K562 (cell line): Measurements from ENCODE around the gene CDADC1. TPM values are rescaled to one million over a fixed set of nuclear protein-coding genes. Genes with fewer than 3 reads are reported as not detected.

Source experiments
- ARID4B ChIP-seq: sonication (generic); formaldehyde crosslinking; IDR thresholded peaks from 2 replicates; pipeline ENCODE4 v1.8.0; 2022; ENCODE audit warnings: mild to moderate bottlenecking, missing genetic modification reagents
- ELK1 ChIP-seq: sonication (generic); formaldehyde crosslinking; IDR thresholded peaks from 2 replicates; pipeline ENCODE4 v1.8.1; 2022; ENCODE audit warnings: missing genetic modification reagents
- HDAC6 ChIP-seq: IDR thresholded peaks from 2 replicates; pipeline ENCODE4 v1.6.1; 2012; ENCODE audit warnings: low read depth, mild to moderate bottlenecking, control low read depth, inconsistent platforms, low read length, moderate library complexity
- KLF16 ChIP-seq: IDR thresholded peaks from 2 replicates; pipeline ENCODE4 v1.6.1; 2016; ENCODE audit warnings: antibody characterized with exemption
- RBM14 ChIP-seq: fragments of 200-400 bp; formaldehyde crosslinking; IDR thresholded peaks from 2 replicates; pipeline ENCODE4 v1.6.1; 2018; ENCODE audit warnings: low read depth, mild to moderate bottlenecking, low read length, moderate library complexity, borderline replicate concordance; ENCODE audit not compliant: insufficient read depth
- RBM25 ChIP-seq: fragments of 200-400 bp; formaldehyde crosslinking; IDR thresholded peaks from 2 replicates; pipeline ENCODE4 v1.6.1; 2018; ENCODE audit warnings: low read length, low read depth, moderate library complexity; ENCODE audit not compliant: severe bottlenecking
- SRSF3 ChIP-seq: fragments of 200-400 bp; formaldehyde crosslinking; IDR thresholded peaks from 2 replicates; pipeline ENCODE4 v1.6.1; 2016; ENCODE audit warnings: mild to moderate bottlenecking, low read length, moderate library complexity; ENCODE audit not compliant: insufficient read depth
- ZNF282 ChIP-seq: sonication (generic); formaldehyde crosslinking; IDR thresholded peaks from 2 replicates; pipeline ENCODE4 v1.8.1; 2023; ENCODE audit warnings: missing genetic modification reagents
- polyA plus RNA-seq, 8 experiments: library from polyadenylated mRNA; depleted of rRNA in 4 of 8; stranded (reverse) in 5 of 8; unstranded in 3 of 8; fragments of >200 nt; fragmentation: Nextera tagmentation in 2 of 8; fragmentation: Illumina TruSeq in 1 of 8; extraction: Ambion mirVana in 2 of 8; extraction: Trizol in 1 of 8; gene quantifications; 2 replicates each; pipeline versions ENCODE4 v1.2.1 to v1.2.3, GENCODE V29; 2011 to 2014; ENCODE audit warnings: inconsistent platforms in 1 of 8, missing spikeins in 1 of 8
- total RNA-seq, 7 experiments: library from RNA; depleted of rRNA in 6 of 7; stranded (reverse); fragments of >200 nt in 6 of 7; fragmentation: Illumina TruSeq in 2 of 7; extraction: Trizol in 2 of 7; gene quantifications; 2 replicates each; pipeline versions ENCODE4 v1.2.1 to v1.2.3, GENCODE V29; 2011 to 2021; ENCODE audit warnings: low replicate concordance in 1 of 7
- TF ChIP-seq, protein P1 (sequence below): fragments of 250-450 bp; sonication (Bioruptor Pico); IDR thresholded peaks from 2 replicates; pipeline ENCODE4 v1.4.0; 2020; ENCODE audit warnings: mild to moderate bottlenecking, moderate library complexity

CDADC1 gene
- total and polyA plus RNA-seq, 9 of the 15 experiments (the other 6 are each of a cell fraction or from before 2014, with no cell fraction given): 4.1 to 11.8 (median 6.3) TPM

DNA sequence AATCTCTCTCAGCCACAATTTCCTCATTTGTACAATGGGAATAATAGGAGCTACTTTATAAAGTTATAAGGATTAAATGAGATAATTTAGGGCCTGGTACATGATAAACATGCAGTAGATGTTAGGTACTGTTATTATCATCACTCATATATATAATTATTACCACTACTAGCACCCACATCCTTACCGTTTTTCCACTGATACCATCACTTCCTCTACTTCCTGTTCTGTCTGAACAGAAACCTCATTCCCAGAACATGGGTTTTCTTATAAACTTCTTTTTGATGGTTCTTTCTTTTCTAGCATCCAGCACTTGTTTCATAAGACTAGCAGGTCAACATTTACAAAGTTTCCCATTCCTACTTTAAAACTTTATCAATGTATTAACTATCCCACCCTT is 6.3 kb downstream of the CDADC1 start (continued):
- TF ChIP-seq, protein P1, sequence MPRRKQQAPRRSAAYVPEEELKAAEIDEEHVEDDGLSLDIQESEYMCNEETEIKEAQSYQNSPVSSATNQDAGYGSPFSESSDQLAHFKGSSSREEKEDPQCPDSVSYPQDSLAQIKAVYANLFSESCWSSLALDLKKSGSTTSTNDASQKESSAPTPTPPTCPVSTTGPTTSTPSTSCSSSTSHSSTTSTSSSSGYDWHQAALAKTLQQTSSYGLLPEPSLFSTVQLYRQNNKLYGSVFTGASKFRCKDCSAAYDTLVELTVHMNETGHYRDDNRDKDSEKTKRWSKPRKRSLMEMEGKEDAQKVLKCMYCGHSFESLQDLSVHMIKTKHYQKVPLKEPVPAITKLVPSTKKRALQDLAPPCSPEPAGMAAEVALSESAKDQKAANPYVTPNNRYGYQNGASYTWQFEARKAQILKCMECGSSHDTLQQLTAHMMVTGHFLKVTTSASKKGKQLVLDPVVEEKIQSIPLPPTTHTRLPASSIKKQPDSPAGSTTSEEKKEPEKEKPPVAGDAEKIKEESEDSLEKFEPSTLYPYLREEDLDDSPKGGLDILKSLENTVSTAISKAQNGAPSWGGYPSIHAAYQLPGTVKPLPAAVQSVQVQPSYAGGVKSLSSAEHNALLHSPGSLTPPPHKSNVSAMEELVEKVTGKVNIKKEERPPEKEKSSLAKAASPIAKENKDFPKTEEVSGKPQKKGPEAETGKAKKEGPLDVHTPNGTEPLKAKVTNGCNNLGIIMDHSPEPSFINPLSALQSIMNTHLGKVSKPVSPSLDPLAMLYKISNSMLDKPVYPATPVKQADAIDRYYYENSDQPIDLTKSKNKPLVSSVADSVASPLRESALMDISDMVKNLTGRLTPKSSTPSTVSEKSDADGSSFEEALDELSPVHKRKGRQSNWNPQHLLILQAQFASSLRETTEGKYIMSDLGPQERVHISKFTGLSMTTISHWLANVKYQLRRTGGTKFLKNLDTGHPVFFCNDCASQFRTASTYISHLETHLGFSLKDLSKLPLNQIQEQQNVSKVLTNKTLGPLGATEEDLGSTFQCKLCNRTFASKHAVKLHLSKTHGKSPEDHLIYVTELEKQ (CRISPR knock-in tag): no peak
- no peak for TF ChIP-seq ELK1 (CRISPR knock-in tag)
- no peak for TF ChIP-seq ZNF282
- no peak for TF ChIP-seq KLF16
- no peak for TF ChIP-seq RBM25
- TF ChIP-seq RBM14: no peak
- TF ChIP-seq ARID4B: no peak
- no peak for TF ChIP-seq SRSF3
- TF ChIP-seq HDAC6: no peak
